Left cardiac atrium (tissue), 4 donors: ENCODE results near the gene SBNO2. TPM values are rescaled to one million over a fixed set of nuclear protein-coding genes. Genes with fewer than 3 reads are reported as not detected.

Experiments used
- ATAC-seq, 2 donors: fragments of 200-7000 bp; cut with Tn5 transposase; one replicate each; pipeline ENCODE4 v1.9.1; 2020; ENCODE audit warnings: mild to moderate bottlenecking in 2 of 2, moderate library complexity in 2 of 2
- DNase-seq: peaks from one replicate; pipeline ENCODE4 v3.0.0-alpha.2; 2020
- intact Hi-C, 2 donors: fragments of 100-400 bp; cut with DNase I; formaldehyde crosslinking; loops; one replicate each; pipeline versions ENCODE4 v1.14.1 to v1.15.1; 2022 to 2023
- total RNA-seq, 2 donors: library from RNA; stranded (reverse); fragmentation: NEBNext Ultra II Directional; extraction: Animal tissue kit (Norgen Biotek cat#: 25700); gene quantifications; one replicate each; pipeline ENCODE4 v1.2.1, GENCODE V29; 2021
- donor health status: DM: no; HTN: yes; CAD: no.
- donor health status: DM: no; HTN: yes; CAD: no; lungs with severe emphysema.
- donor health status: DM: yes; HTN: yes; CAD: no.
- donor health status: Dilated cardiomyopathy.

The SBNO2 gene
- total RNA-seq, 2 donors from 2014 or later = 27.2 to 64.2 TPM

DNA sequence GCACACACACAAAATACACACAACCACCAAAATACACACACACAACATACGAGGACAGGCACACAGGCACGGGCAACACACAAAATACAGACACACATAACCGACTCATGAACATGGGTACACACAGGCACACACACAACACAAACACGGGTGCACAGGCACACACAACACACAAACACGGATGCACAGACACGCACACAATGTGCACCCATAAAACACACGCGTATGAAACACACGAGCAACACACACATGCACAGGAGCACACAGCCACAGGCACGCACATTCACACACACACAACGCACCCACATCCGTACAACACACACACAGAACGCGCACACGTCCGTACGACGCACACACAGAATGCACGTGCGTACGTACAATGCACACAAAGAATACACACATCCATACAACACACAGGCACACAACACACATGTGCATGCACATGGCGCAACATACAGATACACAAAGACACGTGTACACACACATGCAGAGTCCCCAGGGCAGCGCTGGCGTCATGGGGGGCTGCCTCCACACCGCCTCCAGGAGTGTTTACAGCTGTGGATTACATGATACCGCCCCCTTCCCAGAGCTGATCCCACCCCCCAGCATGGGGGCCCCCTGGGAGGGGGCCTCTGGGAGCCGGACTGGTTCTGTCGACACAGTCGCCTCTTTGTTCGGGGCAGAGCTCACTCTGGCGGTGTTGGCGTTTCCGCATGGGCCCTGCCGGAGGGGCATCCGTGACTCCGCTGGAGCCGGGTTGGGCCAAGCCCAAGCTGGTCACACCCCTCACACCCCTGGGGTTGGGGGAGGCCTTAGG, 2.9 kb downstream of the SBNO2 start:
- no peak for ATAC-seq
- intact Hi-C loops = loop anchor here in 1 of 2 donors (5.0 kb wide), 1 partner anchor 39 kb away; no protein-coding TSS in a partner anchor

DNA sequence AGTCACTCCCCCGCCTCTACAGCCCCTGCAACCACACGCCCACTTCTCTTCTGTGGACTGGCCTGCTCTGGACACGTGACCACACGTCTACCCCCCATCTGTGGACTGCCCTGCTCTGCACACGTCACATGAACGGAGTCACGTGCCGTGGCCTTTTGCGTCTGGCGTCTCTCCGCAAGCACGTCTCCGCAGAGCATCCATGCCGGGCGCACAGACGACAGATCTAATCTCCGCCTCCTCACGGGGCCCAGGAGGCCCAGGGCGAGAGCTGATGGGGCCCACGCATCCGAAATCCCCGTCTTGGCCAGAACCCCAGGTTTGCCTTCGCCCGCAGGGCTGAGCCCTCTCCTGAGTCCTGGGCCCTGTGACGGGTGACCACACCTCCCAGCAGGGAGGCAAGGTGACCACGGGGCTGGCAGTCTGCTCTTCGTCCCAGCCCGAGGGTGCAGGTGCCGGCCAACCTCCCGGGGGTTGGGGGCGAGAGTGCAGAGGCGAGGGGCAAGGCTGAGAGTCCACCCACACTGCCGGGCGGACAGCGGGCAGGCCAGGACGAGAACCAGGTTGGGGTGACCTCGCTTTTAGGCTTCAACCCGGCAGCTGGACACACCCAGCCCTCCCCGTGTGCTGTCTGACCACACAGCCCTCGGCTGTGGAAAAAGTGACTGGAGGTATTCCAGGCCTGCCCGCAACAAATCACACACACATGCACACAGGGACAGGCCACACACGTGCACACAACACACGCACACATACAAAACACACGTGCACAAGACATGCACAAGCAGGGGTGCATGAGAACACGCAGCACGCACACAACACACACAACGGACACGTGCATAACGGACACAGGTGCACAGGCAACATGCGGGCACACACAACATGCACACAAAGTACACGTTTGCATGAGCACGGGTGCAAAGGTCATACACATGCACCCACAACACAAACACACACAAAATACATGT, 3.9 kb downstream of the SBNO2 start:
- intact Hi-C loops = loop anchor here in 1 of 2 donors (5.0 kb wide), 1 partner anchor 38 kb away; no protein-coding TSS in a partner anchor
- DNase-seq (no peak), ATAC-seq (no peak)

More for the DNA sequence above, 2.9 kb downstream of the SBNO2 start:
- no peak for DNase-seq

DNA sequence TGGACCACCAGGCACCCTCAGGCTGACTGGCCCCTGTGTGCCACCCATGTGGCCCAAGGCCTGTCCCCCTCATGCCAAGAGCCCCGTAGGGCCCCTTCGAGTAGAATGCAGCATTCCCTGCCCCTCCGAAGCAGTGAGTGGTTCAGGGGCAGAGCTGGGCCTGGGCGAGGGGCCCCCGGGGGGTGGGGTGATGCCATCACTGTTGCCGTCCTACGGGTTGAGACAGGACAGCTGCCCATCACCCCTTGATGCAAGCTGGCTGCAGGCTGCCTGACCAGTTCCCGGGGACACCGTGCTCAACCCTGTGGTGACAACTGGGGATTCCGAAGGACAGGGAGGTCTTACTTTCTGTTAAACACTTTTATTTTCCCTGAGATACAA, 4.7 kb downstream of the SBNO2 start:
- ATAC-seq (no peak), DNase-seq (no peak)

DNA sequence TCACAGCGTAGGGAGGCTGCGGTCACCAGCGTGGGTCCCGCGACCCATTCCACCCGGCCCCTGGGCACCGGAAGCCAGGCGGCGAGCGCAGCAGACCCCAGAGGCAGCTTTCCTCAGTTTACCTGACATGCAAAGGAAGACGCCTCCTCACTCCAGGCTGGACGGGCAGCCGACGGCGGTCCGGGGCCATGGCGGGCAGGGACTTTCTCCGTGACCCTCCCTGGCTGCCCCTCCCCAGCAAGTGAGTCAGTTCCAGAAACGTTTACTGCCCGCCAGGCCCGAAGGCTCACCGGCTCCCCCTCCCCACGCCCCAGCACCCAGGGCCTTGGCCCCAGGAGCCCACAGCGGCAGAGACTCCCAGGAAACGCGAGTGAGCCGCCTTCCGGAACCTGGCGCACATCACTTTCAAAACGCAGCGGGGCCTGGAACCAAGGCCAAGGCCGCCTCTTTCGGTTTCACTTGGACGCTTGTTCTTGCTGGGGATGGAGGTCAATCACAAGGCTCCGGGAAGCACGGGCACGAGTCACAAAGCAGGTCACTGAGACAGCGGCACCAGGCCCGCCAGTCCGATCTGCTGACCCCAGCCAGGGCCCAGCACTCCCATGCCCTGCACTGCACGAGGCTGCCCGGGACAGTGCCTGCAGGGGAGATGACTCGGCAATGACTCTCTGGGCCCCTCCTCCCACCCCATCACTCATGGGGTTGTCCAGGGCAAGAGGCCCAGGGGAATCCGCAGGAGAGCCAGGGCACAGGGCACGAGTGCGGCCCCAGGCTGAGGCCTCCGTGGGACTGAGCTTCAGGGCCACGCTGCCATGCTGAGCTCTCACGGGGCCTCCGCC, 5.3 kb downstream of the SBNO2 start:
- peak; percentile 4 to 25 for ATAC-seq

More for the DNA sequence above, 4.7 kb downstream of the SBNO2 start:
- intact Hi-C loops = no loop called here

DNA sequence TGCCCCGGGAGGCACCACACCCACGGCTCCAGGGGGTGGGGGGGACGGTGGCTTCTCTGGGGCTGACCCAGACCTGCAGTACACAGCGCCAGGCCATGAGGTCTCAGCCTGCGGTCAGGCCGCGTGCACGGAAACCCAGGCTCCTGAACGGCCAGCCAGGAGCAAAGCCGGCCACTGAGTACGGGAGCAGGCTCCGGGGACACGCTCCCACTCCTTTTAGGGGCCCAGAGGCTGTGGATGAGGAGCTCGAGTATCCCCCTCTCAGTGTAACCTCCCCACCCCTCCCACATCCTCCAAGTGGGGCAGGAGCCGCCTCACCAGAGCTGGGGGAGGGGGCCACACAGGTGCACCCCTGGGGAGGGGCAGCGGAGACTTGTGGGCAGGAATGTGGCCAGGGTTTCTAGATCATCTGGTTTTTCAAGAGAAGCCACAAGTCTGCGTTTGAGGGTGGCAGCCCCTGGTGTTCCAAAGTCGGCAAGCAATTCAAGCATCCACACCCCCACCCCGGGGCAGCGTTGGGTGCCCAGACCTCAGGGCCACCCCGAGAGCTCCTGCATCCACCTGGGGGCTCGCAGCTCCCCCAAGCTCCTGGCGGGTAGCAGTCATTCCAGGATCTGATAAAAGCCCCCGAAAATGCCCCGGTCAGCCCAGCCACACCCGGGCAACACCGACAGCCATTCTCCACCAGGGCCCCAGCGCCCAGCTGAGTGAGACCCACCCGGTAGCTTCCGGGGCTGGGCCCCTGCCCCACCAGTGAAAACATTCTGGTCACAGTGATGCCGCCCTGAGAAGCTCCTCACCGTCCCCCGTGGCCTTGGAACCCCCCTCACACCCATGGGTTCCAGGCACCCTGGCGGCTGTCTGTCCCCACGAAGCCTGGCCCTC, 6.1 kb downstream of the SBNO2 start:
- intact Hi-C loops = no loop called here
- no peak for ATAC-seq
- DNase-seq = no peak

More for the DNA sequence above, 5.3 kb downstream of the SBNO2 start:
- DNase-seq = no peak
- intact Hi-C loops = no loop called here

DNA sequence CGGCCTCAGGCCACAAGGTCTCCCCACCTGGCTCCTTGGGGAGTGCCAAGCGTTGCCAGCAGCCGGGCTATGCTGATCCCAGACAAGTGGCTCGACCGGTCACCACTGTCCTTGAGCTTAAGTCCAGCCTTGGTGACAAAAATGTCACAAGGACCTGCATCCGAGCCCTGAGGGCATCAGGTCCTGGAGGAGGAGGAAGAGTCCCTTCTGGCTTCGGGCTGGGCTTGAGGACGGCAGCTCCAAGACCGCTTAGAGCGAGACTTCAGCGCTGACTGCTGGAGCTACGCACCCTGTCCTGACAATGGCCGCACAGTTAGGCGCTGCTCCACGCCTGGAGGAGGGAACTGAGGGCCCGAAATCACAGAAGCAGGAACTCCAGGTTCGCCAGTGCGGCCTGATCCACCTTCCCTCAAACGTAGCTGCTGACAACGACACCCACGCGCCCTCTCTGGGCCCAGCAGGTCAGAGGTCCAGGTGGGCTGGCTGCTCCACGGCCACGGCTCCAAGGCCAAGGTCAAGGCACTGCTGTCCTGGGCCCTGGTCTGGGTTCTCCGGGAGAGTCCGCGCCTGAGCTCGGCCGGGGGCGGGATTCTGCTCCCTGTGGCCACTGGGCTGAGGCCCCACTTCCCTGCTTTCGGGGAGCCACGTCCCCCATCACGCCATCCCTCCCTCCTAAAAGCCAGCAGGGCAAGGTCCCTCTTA, 7.0 kb downstream of the SBNO2 start:
- DNase-seq (no peak), ATAC-seq (no peak)
- intact Hi-C loops = no loop called here

DNA sequence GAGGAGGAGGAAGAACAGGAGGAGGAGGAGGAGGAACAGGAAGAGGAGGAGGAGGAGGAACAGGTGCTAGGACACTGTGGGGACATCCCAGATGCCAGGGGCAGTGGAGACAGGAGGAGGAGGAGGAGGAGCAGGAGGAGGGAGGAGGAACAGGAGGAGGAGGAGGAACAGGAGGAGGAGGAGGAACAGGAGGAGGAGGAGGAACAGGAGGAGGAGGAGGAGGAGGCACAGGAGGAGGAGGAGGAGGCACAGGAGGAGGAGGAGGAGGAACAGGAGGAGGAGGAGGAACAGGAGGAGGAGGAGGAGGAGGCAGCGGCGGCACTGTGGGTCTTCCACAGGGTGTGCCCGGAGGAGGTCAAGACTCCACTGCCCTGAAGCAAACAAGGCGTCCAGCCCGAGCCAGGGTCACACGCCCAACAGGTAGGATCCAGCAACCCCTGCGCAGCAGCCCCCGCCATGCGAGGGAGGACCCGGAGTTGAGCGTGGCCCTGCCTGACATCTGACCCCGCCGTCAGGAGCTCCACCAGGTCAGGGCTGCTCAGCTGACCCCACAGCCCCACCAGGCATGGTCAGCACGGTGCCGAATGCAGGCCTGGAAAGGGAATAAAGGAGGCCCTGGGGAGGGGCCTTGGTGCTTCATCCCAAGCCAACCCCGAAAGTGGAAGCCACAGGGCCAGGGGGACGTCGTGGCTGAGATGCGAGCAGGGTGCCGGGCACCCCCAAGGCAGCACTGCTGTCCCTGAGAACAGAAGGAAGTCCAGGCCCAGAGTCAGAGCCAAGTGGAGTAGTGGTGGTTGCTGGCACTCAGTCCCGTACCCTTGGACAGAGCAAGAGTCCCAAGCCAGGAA, 9.2 kb downstream of the SBNO2 start:
- DNase-seq (peak; percentile 36), ATAC-seq (peak; percentile 5 to 16)
- intact Hi-C loops = no loop called here

DNA sequence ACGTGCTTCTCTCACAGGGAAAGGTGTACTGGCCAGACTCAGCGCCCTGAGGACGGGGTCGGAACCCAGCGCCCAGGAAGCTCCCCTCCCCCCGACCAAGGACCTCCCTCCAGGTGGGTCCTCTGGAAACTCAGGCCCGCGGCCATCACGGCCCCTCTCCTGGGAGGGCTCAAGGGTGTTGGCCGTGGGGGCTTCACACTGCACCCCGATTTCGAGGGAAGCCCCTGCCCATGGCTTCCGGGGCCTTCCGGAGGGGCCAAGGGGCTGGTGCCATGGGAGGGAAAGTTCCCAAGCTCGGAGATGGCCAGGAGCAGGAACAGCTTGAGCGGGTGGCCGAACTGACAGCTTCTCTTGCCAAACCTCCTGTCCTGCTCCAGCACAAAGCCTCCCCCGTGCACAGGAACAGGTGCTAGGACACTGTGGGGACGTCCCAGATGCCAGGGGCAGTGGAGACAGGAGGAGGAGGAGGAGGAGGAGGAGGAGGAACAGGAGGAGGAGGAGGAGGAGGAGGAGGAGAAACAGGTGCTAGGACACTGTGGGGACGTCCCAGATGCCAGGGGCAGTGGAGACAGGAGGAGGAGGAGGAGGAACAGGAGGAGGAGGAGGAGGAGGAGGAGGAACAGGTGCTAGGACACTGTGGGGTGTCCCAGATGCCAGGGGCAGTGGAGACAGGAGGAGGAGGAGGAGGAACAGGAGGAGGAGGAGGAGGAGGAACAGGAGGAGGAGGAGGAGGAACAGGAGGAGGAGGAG, 10.0 kb downstream of the SBNO2 start:
- DNase-seq = no peak

DNA sequence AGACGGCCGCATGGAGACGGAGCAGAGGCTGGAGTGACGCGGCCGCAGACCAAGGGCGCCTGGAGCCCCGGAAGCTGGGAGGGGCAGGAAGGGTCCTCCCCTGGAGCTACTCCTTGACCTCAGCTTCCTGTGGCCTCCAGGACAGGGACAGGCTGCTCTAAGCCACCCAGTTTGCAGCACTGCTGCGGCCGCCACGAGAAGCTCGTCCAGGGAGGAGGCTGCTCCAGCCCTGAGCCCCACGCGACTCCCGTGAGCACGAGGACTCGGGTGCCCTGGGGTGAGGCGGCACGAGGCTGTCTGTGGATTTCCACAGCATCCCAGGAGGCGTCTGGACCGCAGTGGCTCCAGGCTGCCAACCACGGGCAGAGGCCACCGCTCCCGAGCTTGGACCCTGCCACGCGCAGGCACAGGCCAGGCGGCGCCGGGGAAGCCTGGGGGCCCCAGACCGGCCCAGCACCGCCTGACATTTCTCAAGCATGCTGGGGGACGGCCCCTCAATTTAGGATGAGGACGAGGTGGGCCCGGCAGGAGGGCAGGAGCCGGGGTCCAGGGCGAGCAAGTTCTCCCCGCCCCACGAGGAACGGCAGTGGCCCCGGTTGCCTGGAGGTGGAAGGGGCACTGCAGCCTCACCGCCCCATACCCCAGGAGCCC, 10.7 kb downstream of the SBNO2 start:
- peak; percentile 26 to 54 for ATAC-seq
- no peak for DNase-seq
- intact Hi-C loops = no loop called here

More for the DNA sequence above, 10.0 kb downstream of the SBNO2 start:
- intact Hi-C loops = no loop called here
- ATAC-seq = peak in 1 of 2 donors; percentile 4

DNA sequence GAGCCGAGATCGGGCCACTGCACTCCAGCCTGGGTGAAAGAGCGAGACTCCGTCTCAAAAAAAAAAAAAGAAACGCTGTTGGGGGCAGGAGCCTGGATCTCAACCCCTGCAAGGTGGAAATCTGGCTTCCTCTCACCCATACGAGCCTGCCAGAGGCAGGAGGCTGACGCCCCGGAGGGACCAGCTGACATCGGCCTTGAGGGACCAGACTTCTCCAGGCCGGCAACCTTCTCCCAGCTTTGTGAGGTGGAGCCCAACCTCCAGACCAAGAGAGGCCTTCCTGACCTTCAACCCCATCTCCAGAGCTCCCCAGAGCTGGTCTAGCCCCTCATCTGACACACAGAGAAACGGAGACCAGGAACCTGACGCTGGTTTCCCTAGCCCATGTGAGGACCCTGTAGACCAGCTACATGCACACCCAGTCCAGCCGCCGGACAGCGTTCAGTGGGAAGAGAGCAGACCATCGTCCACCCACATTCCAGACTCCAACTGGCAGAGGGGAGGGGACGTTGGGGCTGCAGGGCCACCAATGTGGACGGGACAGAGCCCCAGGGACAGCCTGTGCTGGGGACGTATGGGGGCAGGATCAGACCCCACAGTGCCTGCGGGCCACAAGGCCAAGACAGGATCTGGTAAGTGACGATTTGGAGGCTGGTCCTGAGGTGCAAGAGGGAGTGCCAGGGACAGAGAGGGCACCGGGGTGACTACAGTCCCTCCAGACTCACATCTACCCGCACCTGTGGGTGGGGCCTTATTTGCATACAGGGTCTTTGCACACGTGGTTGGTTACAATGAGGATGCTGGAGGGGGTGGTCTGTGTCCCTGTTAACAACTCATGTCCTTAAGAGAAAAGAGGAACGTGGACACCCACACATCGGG, 11.4 kb downstream of the SBNO2 start:
- DNase-seq = no peak
- no peak for ATAC-seq
- intact Hi-C loops = no loop called here

DNA sequence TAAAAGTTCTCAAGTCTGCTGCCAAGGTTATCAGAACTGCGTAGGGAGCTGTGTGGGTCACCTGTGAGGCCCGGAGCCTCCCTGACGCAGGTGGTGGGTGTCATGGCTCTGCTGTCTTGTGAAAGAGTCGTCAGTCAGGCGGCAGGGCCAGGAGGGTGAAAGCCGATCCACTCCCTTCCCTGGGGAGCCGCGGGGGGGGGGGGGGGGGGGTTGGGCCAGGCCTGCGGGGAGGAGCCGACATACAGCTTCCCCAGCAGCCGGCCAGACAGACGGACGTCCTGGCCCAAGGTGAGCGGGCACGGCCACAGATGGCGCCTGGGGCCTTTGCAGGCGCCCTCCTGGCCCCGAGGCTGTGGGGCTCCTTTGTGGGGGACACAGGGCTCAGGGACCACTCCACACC, 12.4 kb downstream of the SBNO2 start:
- ATAC-seq = peak in 1 of 2 donors; percentile 67
- DNase-seq = no peak
- intact Hi-C loops = no loop called here

DNA sequence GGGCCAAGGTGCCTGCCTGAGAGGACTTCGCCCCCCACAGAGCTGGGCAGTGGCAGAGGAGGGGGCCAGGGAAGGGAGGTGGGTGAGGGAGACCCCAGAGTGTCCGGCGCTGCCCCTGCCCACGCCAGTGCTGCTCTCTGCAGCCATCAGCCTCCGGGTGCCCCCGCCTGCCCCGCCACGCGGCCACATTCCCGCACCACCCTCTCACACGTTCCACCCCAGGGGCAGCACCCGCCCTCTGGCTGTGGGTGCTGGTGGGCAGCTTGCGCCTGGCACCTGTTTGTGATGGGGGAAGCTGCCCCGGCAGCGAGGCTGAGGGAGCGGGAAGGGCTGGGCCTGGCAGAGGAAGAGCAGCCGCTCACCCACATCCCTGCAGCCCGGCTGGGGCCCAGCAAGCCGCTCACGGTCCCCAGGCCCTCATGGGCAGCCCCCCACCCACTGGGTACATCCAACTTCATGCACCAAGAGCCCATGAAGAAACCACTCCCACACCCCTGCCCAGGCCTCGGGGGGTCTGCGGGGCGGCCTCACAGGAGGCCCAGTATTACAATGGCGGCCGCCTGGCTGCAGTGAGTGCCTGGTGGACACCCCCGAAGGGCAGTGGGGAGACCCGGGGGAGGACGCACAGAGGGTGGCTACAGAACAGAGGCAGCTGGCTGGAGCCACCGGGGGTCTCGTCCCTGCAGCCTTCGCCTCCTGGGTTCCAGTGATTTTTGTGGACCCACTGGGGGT, 14.0 kb downstream of the SBNO2 start:
- DNase-seq (no peak), ATAC-seq (no peak)
- intact Hi-C loops = no loop called here

DNA sequence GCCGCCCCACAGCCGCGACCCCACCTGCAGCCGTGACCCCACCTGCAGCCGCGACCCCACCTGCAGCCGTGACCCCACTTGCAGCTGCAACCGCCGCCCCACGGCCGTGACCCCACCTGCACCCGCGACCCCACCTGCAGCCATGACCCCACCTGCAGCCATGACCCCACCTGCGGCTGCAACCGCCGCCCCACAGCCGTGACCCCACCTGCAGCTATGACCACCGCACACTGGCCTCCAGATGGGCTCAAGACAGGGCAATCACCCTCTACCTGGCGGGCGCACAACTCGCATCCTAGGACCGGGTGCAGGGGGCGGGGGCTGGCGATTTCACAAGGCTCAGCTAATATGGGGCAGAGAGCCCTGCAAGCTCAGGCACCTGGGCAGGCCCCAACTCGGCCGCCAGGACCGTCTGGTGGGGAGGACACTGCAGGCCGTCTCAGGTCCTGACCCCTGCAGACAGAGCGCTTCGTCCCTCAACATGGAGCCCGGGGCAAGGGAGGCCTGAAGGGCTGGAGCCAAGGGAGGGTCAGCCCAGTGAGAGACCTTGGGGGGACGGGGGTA, 15.1 kb downstream of the SBNO2 start:
- no peak for DNase-seq
- no peak for ATAC-seq

More for the DNA sequence above, 15.1 kb downstream of the SBNO2 start:
- intact Hi-C loops = no loop called here
